Neural progenitor cell (in vitro differentiated cells): ENCODE data around the gene OLAH. TPM values are rescaled to one million over a fixed set of nuclear protein-coding genes. Genes with fewer than 3 reads are reported as not detected.

Experiments used
- DNase-seq: peaks from one replicate; pipeline ENCODE4 v3.0.0-alpha.2; 2016; ENCODE audit warnings: low spot score
- H2AFZ ChIP-seq: fragments of 200-600 bp; sonication (generic); replicated peaks from 2 replicates; pipeline ENCODE4 v1.6.1; 2016; ENCODE audit warnings: antibody characterized with exemption
- H3F3A ChIP-seq: fragments of 200-600 bp; sonication (generic); 2 replicates; pipeline ENCODE4 v1.6.1; 2016; ENCODE audit warnings: antibody characterized with exemption, low read depth
- H3K27ac ChIP-seq: fragments of 200-600 bp; sonication (generic); 2 replicates; pipeline ENCODE4 v1.5.1; 2016; ENCODE audit warnings: mild to moderate bottlenecking
- H3K27me3 ChIP-seq: fragments of 200-600 bp; sonication (generic); 2 replicates; pipeline ENCODE4 v1.6.1; 2016; ENCODE audit warnings: mild to moderate bottlenecking, moderate library complexity
- H3K36me3 ChIP-seq: fragments of 200-600 bp; sonication (generic); 2 replicates; pipeline ENCODE4 v1.5.1; 2016
- H3K4me1 ChIP-seq: fragments of 200-600 bp; sonication (generic); 2 replicates; pipeline ENCODE4 v1.6.1; 2016; ENCODE audit warnings: mixed run types
- H3K4me2 ChIP-seq: fragments of 200-600 bp; sonication (generic); 2 replicates; pipeline ENCODE4 v1.6.1; 2016
- H3K4me3 ChIP-seq: fragments of 200-600 bp; sonication (generic); 2 replicates; pipeline ENCODE4 v1.5.1; 2016
- H3K79me2 ChIP-seq: fragments of 200-600 bp; sonication (generic); 2 replicates; pipeline ENCODE4 v1.6.1; 2016; ENCODE audit warnings: low read depth
- H3K9ac ChIP-seq: fragments of 200-600 bp; sonication (generic); 2 replicates; pipeline ENCODE4 v1.6.1; 2016
- H3K9me3 ChIP-seq: fragments of 200-600 bp; sonication (generic); 2 replicates; pipeline ENCODE4 v1.5.1; 2016; ENCODE audit warnings: low read depth
- H4K20me1 ChIP-seq: fragments of 200-600 bp; sonication (generic); 2 replicates; pipeline ENCODE4 v1.6.1; 2016; ENCODE audit warnings: low read depth
- H3K27ac Mint-ChIP-seq: 3 replicates; pipeline ENCODE4 v1.8.0; 2021; ENCODE audit warnings: mixed read lengths
- H3K27me3 Mint-ChIP-seq: 2 replicates; pipeline ENCODE4 v1.8.0; 2022; ENCODE audit warnings: low read depth, mild to moderate bottlenecking, inconsistent platforms, moderate library complexity, mixed read lengths; ENCODE audit not compliant: insufficient read depth
- H3K36me3 Mint-ChIP-seq: 3 replicates; pipeline ENCODE4 v1.8.0; 2021; ENCODE audit warnings: mixed read lengths
- H3K4me1 Mint-ChIP-seq: 3 replicates; pipeline ENCODE4 v1.8.0; 2021; ENCODE audit warnings: mixed read lengths
- H3K4me3 Mint-ChIP-seq: 3 replicates; pipeline ENCODE4 v1.8.0; 2021; ENCODE audit warnings: mild to moderate bottlenecking, moderate library complexity, mixed read lengths
- H3K9me3 Mint-ChIP-seq: 3 replicates; pipeline ENCODE4 v1.8.0; 2020; ENCODE audit warnings: mixed read lengths
- CTCF ChIP-seq: fragments of 200-600 bp; sonication (generic); IDR thresholded peaks from 2 replicates; pipeline ENCODE4 v1.5.1; 2017; ENCODE audit warnings: antibody characterized with exemption, mild to moderate bottlenecking
- EZH2 ChIP-seq: fragments of 200-600 bp; sonication (generic); IDR thresholded peaks from 2 replicates; pipeline ENCODE4 v1.6.1; 2017; ENCODE audit warnings: antibody characterized with exemption, mild to moderate bottlenecking, moderate library complexity
- EZH2phosphoT487 ChIP-seq: fragments of 200-600 bp; sonication (generic); IDR thresholded peaks from 2 replicates; pipeline ENCODE4 v1.6.1; 2017; ENCODE audit warnings: antibody characterized with exemption
- total RNA-seq: library from RNA; depleted of rRNA; stranded (reverse); fragments of >200 nt; gene quantifications from 2 replicates; pipeline ENCODE4 v1.2.3, GENCODE V29; 2015; ENCODE audit warnings: low replicate concordance

The OLAH gene
- total RNA-seq, 1 donor from 2014 or later = not detected

DNA sequence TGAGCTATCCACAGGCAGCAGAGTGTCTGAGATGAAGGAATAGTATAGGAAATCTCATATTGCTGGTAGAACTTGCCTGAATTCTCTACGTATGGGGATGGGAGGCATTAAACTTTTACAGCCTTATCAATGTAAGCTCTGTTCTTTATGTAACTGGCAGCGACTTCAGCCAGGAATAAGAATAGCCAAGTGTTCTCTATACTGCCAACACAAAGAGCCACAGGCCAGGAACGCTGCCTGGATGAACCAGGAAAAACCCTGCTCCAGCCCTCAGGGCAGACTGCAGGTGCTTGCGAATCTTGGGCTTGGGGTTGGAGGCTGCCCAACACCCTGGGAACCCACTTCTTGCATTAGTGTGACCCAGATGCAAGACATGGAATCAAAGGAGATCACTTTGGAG is 6.1 kb upstream of the OLAH start:
- TF ChIP-seq EZH2phosphoT487 = no peak
- no peak for TF ChIP-seq EZH2
- TF ChIP-seq CTCF = no peak
- no peaks in the 10 kb centered on the region for H3K27me3 ChIP-seq
- peaks cover 10% of the 10 kb centered on the region for H3K4me1 ChIP-seq
- H3K9me3 Mint-ChIP-seq = no peaks in the 10 kb centered on the region
- no peak overlapping the region for H2AFZ ChIP-seq
- peaks cover 5% of the 10 kb centered on the region for H3K27me3 Mint-ChIP-seq
- H3K9me3 ChIP-seq = no peaks in the 10 kb centered on the region
- no peak overlapping the region for H3K4me3 ChIP-seq
- H3K36me3 Mint-ChIP-seq = no peaks in the 10 kb centered on the region
- no peak overlapping the region for H3K27ac Mint-ChIP-seq
- no peak overlapping the region for H3K27ac ChIP-seq
- no peak overlapping the region for H3K4me3 Mint-ChIP-seq
- H3F3A ChIP-seq = no peaks in the 10 kb centered on the region
- peaks cover 18% of the 10 kb centered on the region for H3K4me1 Mint-ChIP-seq
- H3K9ac ChIP-seq = no peak overlapping the region
- no peaks in the 10 kb centered on the region for H3K79me2 ChIP-seq
- no peaks in the 10 kb centered on the region for H4K20me1 ChIP-seq
- H3K36me3 ChIP-seq = no peaks in the 10 kb centered on the region
- H3K4me2 ChIP-seq = no peak overlapping the region
- no peak for DNase-seq

GRCh38 chr10:15038416-15038815 is 5.3 kb upstream of the OLAH start:
- Histone ChIP-seq H4K20me1 (no peaks in the 10 kb centered on the region), H3K4me2 (no peak overlapping the region), H3K27me3 (no peaks in the 10 kb centered on the region), H3K4me1 (peaks cover 10% of the 10 kb centered on the region), H3K27ac (no peak overlapping the region), H3F3A (no peaks in the 10 kb centered on the region), H3K36me3 (no peaks in the 10 kb centered on the region), H3K4me3 (no peak overlapping the region), H2AFZ (no peak overlapping the region), H3K79me2 (no peaks in the 10 kb centered on the region), H3K9me3 (no peaks in the 10 kb centered on the region), H3K9ac (no peak overlapping the region)
- peaks cover 5% of the 10 kb centered on the region for H3K27me3 Mint-ChIP-seq
- H3K4me1 Mint-ChIP-seq = peaks cover 18% of the 10 kb centered on the region
- peaks cover 3% of the 10 kb centered on the region for H3K9me3 Mint-ChIP-seq
- no peak for DNase-seq
- TF ChIP-seq EZH2phosphoT487 (no peak), EZH2 (no peak), CTCF (no peak)
- H3K4me3 Mint-ChIP-seq = no peak overlapping the region
- no peak overlapping the region for H3K27ac Mint-ChIP-seq
- no peaks in the 10 kb centered on the region for H3K36me3 Mint-ChIP-seq

DNA sequence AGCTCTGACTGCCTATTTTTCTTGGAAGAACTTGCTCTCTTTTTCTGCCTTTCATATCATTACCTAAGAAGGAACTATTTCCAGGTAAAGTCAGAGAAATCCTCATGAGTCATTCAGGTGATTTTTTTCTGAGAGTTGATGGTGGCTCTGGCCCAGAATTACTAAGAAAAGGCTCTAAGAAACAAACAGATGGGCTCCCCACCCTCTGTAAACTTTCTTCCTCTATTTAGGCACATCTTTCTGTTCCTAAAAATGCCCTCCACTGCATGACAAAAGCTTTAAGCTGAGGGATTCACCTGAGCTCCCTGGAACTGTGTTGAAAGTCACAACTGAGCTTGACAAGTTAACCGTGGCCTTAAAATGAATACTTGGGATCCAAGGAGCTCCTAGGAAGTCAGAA is 1.6 kb downstream of the OLAH start:
- H3K4me3 Mint-ChIP-seq = no peak overlapping the region
- no peak overlapping the region for H2AFZ ChIP-seq

More for the DNA sequence above, 1.6 kb downstream of the OLAH start:
- Mint-ChIP-seq H3K4me1 (peaks cover 4% of the 10 kb centered on the region), H3K27me3 (no peaks in the 10 kb centered on the region), H3K9me3 (peaks cover 3% of the 10 kb centered on the region), H3K36me3 (no peaks in the 10 kb centered on the region), H3K27ac (no peak overlapping the region)
- no peak overlapping the region for H3K9ac ChIP-seq
- no peak overlapping the region for H3K4me3 ChIP-seq
- no peak overlapping the region for H3K27ac ChIP-seq
- H3K4me2 ChIP-seq = no peak overlapping the region
- H3K79me2 ChIP-seq = no peaks in the 10 kb centered on the region
- no peaks in the 10 kb centered on the region for H3F3A ChIP-seq
- no peaks in the 10 kb centered on the region for H3K27me3 ChIP-seq
- H3K4me1 ChIP-seq = no peaks in the 10 kb centered on the region
- TF ChIP-seq EZH2phosphoT487 (no peak), CTCF (no peak), EZH2 (no peak)
- H3K9me3 ChIP-seq = no peaks in the 10 kb centered on the region
- H3K36me3 ChIP-seq = no peaks in the 10 kb centered on the region
- H4K20me1 ChIP-seq = no peaks in the 10 kb centered on the region
- DNase-seq = no peak
